Activated naive CD8-positive, alpha-beta T cell treated with anti-CD3 and anti-CD28 coated beads, Interleukin-2, amount 50 U/mL, for 24 hours (primary cell): Measurements from ENCODE around the gene TCERG1.

ENCODE experiments used
- ATAC-seq: fragments of 150-1000 bp; cut with Tn5 transposase; one replicate; pipeline ENCODE4 v1.10.0; 2021
- DNase-seq: peaks from one replicate; pipeline ENCODE4 v3.0.0; 2021
- H3K27ac Mint-ChIP-seq: one replicate; pipeline ENCODE4 v1.8.0; 2021; ENCODE audit warnings: mild to moderate bottlenecking, mixed read lengths
- H3K27me3 Mint-ChIP-seq: one replicate; pipeline ENCODE4 v1.8.0; 2021; ENCODE audit warnings: mixed read lengths
- H3K36me3 Mint-ChIP-seq: one replicate; pipeline ENCODE4 v1.8.0; 2021; ENCODE audit warnings: low read depth, mixed read lengths
- H3K4me1 Mint-ChIP-seq: one replicate; pipeline ENCODE4 v1.8.0; 2021; ENCODE audit warnings: mixed read lengths
- H3K4me3 Mint-ChIP-seq: one replicate; pipeline ENCODE4 v1.8.0; 2021; ENCODE audit warnings: mild to moderate bottlenecking, moderate library complexity, mixed read lengths
- H3K9me3 Mint-ChIP-seq: one replicate; pipeline ENCODE4 v1.8.0; 2021; ENCODE audit warnings: mixed read lengths

The TCERG1 gene

GRCh38 chr5:146521403-146522106, 74.4 kb downstream of the TCERG1 start:
- Mint-ChIP-seq H3K9me3 (no peaks in the 10 kb centered on the region), H3K4me1 (no peaks in the 10 kb centered on the region), H3K27ac (no peak overlapping the region), H3K36me3 (no peaks in the 10 kb centered on the region), H3K27me3 (peaks cover 2% of the 10 kb centered on the region), H3K4me3 (no peak overlapping the region)
- ATAC-seq (no peak), DNase-seq (no peak)

- H3K27ac Mint-ChIP-seq, result no peak overlapping the region
- H3K4me3 Mint-ChIP-seq, result no peak overlapping the region
- no peak for ATAC-seq
- DNase-seq, result no peak
- no peaks in the 10 kb centered on the region for H3K9me3 Mint-ChIP-seq
- no peaks in the 10 kb centered on the region for H3K4me1 Mint-ChIP-seq
- peaks cover 2% of the 10 kb centered on the region for H3K27me3 Mint-ChIP-seq
- no peaks in the 10 kb centered on the region for H3K36me3 Mint-ChIP-seq
Measured at GRCh38 chr5:146523698-146524097, 76.6 kb downstream of the TCERG1 start.

GRCh38 chr5:146527785-146528184, 80.7 kb downstream of the TCERG1 start:
- DNase-seq (no peak), ATAC-seq (no peak)
- H3K4me3 Mint-ChIP-seq, result no peak overlapping the region
- no peaks in the 10 kb centered on the region for H3K9me3 Mint-ChIP-seq
- H3K27ac Mint-ChIP-seq, result no peak overlapping the region
- H3K27me3 Mint-ChIP-seq, result no peaks in the 10 kb centered on the region
- no peaks in the 10 kb centered on the region for H3K4me1 Mint-ChIP-seq
- no peaks in the 10 kb centered on the region for H3K36me3 Mint-ChIP-seq

- Mint-ChIP-seq H3K36me3 (no peaks in the 10 kb centered on the region), H3K4me1 (no peaks in the 10 kb centered on the region), H3K4me3 (no peak overlapping the region), H3K9me3 (no peaks in the 10 kb centered on the region), H3K27ac (no peak overlapping the region), H3K27me3 (no peaks in the 10 kb centered on the region)
- no peak for ATAC-seq
- DNase-seq, result no peak
Measured at GRCh38 chr5:146528236-146528635, 81.1 kb downstream of the TCERG1 start.

- Mint-ChIP-seq H3K9me3 (no peaks in the 10 kb centered on the region), H3K27ac (no peak overlapping the region), H3K36me3 (no peaks in the 10 kb centered on the region), H3K27me3 (no peaks in the 10 kb centered on the region), H3K4me1 (peaks cover 2% of the 10 kb centered on the region), H3K4me3 (no peak overlapping the region)
- ATAC-seq (no peak), DNase-seq (no peak)
Measured at GRCh38 chr5:146529984-146530383, 82.9 kb downstream of the TCERG1 start.

GRCh38 chr5:146533260-146533857, 86.2 kb downstream of the TCERG1 start:
- Mint-ChIP-seq H3K27me3 (no peaks in the 10 kb centered on the region), H3K4me1 (peaks cover 2% of the 10 kb centered on the region), H3K27ac (no peak overlapping the region), H3K4me3 (no peak overlapping the region), H3K36me3 (no peaks in the 10 kb centered on the region), H3K9me3 (no peaks in the 10 kb centered on the region)
- ATAC-seq, result peak; percentile 97
- peak; percentile 79 for DNase-seq

- Mint-ChIP-seq H3K36me3 (no peaks in the 10 kb centered on the region), H3K27ac (no peak overlapping the region), H3K4me1 (peaks cover 2% of the 10 kb centered on the region), H3K27me3 (no peaks in the 10 kb centered on the region), H3K9me3 (no peaks in the 10 kb centered on the region), H3K4me3 (no peak overlapping the region)
- ATAC-seq, result no peak
- no peak for DNase-seq
Measured at GRCh38 chr5:146533882-146534281, 86.7 kb downstream of the TCERG1 start.

- H3K27me3 Mint-ChIP-seq, result peaks cover 3% of the 10 kb centered on the region
- no peak overlapping the region for H3K27ac Mint-ChIP-seq
- DNase-seq (no peak), ATAC-seq (no peak)
- no peaks in the 10 kb centered on the region for H3K36me3 Mint-ChIP-seq
- H3K9me3 Mint-ChIP-seq, result no peaks in the 10 kb centered on the region
- no peak overlapping the region for H3K4me3 Mint-ChIP-seq
- H3K4me1 Mint-ChIP-seq, result peaks cover under 1% of the 10 kb centered on the region
Measured at GRCh38 chr5:146538432-146538831, 91.3 kb downstream of the TCERG1 start.

- ATAC-seq (no peak), DNase-seq (no peak)
- Mint-ChIP-seq H3K4me3 (no peak overlapping the region), H3K9me3 (no peaks in the 10 kb centered on the region), H3K27me3 (peaks cover 3% of the 10 kb centered on the region), H3K27ac (no peak overlapping the region), H3K36me3 (no peaks in the 10 kb centered on the region), H3K4me1 (no peaks in the 10 kb centered on the region)
Measured at GRCh38 chr5:146539973-146540372, 92.8 kb downstream of the TCERG1 start.

- Mint-ChIP-seq H3K36me3 (no peaks in the 10 kb centered on the region), H3K27me3 (peaks cover 3% of the 10 kb centered on the region), H3K4me1 (no peaks in the 10 kb centered on the region), H3K4me3 (no peak overlapping the region), H3K27ac (no peak overlapping the region), H3K9me3 (no peaks in the 10 kb centered on the region)
- ATAC-seq, result no peak
- DNase-seq, result no peak
Measured at GRCh38 chr5:146540414-146540813, 93.3 kb downstream of the TCERG1 start.

GRCh38 chr5:146541958-146542849, 95.1 kb downstream of the TCERG1 start:
- Mint-ChIP-seq H3K36me3 (no peaks in the 10 kb centered on the region), H3K9me3 (no peaks in the 10 kb centered on the region), H3K4me3 (no peak overlapping the region), H3K27me3 (peaks cover 3% of the 10 kb centered on the region), H3K4me1 (no peaks in the 10 kb centered on the region), H3K27ac (no peak overlapping the region)
- DNase-seq (peak; percentile 76), ATAC-seq (peak; percentile 89)

- H3K4me1 Mint-ChIP-seq, result no peaks in the 10 kb centered on the region
- H3K36me3 Mint-ChIP-seq, result no peaks in the 10 kb centered on the region
- ATAC-seq (no peak), DNase-seq (no peak)
- H3K4me3 Mint-ChIP-seq, result no peak overlapping the region
- H3K9me3 Mint-ChIP-seq, result no peaks in the 10 kb centered on the region
- no peak overlapping the region for H3K27ac Mint-ChIP-seq
- peaks cover 3% of the 10 kb centered on the region for H3K27me3 Mint-ChIP-seq
Measured at GRCh38 chr5:146544232-146544631, 97.1 kb downstream of the TCERG1 start.

- DNase-seq (no peak), ATAC-seq (no peak)
- H3K9me3 Mint-ChIP-seq, result no peaks in the 10 kb centered on the region
- no peaks in the 10 kb centered on the region for H3K36me3 Mint-ChIP-seq
- H3K4me3 Mint-ChIP-seq, result no peak overlapping the region
- no peak overlapping the region for H3K27ac Mint-ChIP-seq
- no peaks in the 10 kb centered on the region for H3K4me1 Mint-ChIP-seq
- H3K27me3 Mint-ChIP-seq, result no peaks in the 10 kb centered on the region
Measured at GRCh38 chr5:146548781-146549449, 101.8 kb downstream of the TCERG1 start.

- DNase-seq (no peak), ATAC-seq (no peak)
- no peak overlapping the region for H3K27ac Mint-ChIP-seq
- H3K4me1 Mint-ChIP-seq, result no peaks in the 10 kb centered on the region
- peaks cover 4% of the 10 kb centered on the region for H3K27me3 Mint-ChIP-seq
- no peaks in the 10 kb centered on the region for H3K36me3 Mint-ChIP-seq
- no peak overlapping the region for H3K4me3 Mint-ChIP-seq
- no peaks in the 10 kb centered on the region for H3K9me3 Mint-ChIP-seq
Measured at GRCh38 chr5:146549615-146550014, 102.5 kb downstream of the TCERG1 start.
